BLaER1 (cell line): ENCODE measurements around the gene RIPK1.
A peak's percentile ranks its signal among the peaks of the same experiment; 100 is the strongest.
"Not testable (repeated sequence)": the region's sequence is repeated elsewhere in the genome, so short reads cannot be mapped to it uniquely, and the experiment has no call there.

Source experiments
- H3K27ac ChIP-seq: shearing (Covaris generic); formaldehyde crosslinking; 2 replicates; pipeline ENCODE4 v1.8.1; 2022
- H3K27me3 ChIP-seq: shearing (Covaris generic); formaldehyde crosslinking; 2 replicates; pipeline ENCODE4 v1.8.1; 2022
- H3K36me3 ChIP-seq: shearing (Covaris generic); formaldehyde crosslinking; 2 replicates; pipeline ENCODE4 v1.8.1; 2022
- H3K4me1 ChIP-seq: shearing (Covaris generic); formaldehyde crosslinking; 2 replicates; pipeline ENCODE4 v1.8.1; 2022
- H3K4me2 ChIP-seq: shearing (Covaris generic); formaldehyde crosslinking; 2 replicates; pipeline ENCODE4 v1.8.1; 2022
- H3K4me3 ChIP-seq: shearing (Covaris generic); formaldehyde crosslinking; 2 replicates; pipeline ENCODE4 v1.8.1; 2022
- H3K9ac ChIP-seq: shearing (Covaris generic); formaldehyde crosslinking; 2 replicates; pipeline ENCODE4 v1.8.1; 2022
- H3K9me3 ChIP-seq: shearing (Covaris generic); formaldehyde crosslinking; 2 replicates; pipeline ENCODE4 v1.8.1; 2022
- H4K20me1 ChIP-seq: shearing (Covaris generic); formaldehyde crosslinking; 2 replicates; pipeline ENCODE4 v1.8.1; 2022
- Cebpa-rat ChIP-seq: shearing (Covaris generic); IDR thresholded peaks from 2 replicates; pipeline ENCODE4 v1.8.1; 2022

RIPK1 gene

GRCh38 chr6:3061501-3061941, 6.8 kb upstream of the RIPK1 start:
- no peak overlapping the region for H3K4me3 ChIP-seq
- H3K4me2 ChIP-seq, result 0 out of 2 replicates have a peak overlapping the region, but pooled peaks have one; percentile 22

GRCh38 chr6:3063340-3063732, 5.0 kb upstream of the RIPK1 start:
- H3K9ac ChIP-seq, H3K27ac ChIP-seq: not testable (repeated sequence)

More at GRCh38 chr6:3061501-3061941, 6.8 kb upstream of the RIPK1 start:
- Histone ChIP-seq H3K27me3 (no peaks in the 10 kb centered on the region), H3K4me1 (peaks cover 40% of the 10 kb centered on the region), H3K9ac (no peak overlapping the region), H3K9me3 (no peaks in the 10 kb centered on the region), H3K27ac (no peak overlapping the region), H3K36me3 (no peaks in the 10 kb centered on the region), H4K20me1 (no peaks in the 10 kb centered on the region; the same call in 1 of the 2 replicates)
- TF ChIP-seq Cebpa-rat, result no peak

GRCh38 chr6:3063733-3064700, 4.3 kb upstream of the RIPK1 start:
- Histone ChIP-seq H3K9ac (peak overlapping the region; percentile 79), H3K4me1 (peaks cover 54% of the 10 kb centered on the region), H3K4me3 (peak overlapping the region; percentile 80), H4K20me1 (no peaks in the 10 kb centered on the region; the same call in 1 of the 2 replicates), H3K27me3 (no peaks in the 10 kb centered on the region), H3K36me3 (no peaks in the 10 kb centered on the region), H3K4me2 (peak overlapping the region; percentile 97), H3K27ac (peak overlapping the region; percentile 65), H3K9me3 (no peaks in the 10 kb centered on the region)
- no peak for TF ChIP-seq Cebpa-rat

More at GRCh38 chr6:3063340-3063732, 5.0 kb upstream of the RIPK1 start:
- H3K4me3 ChIP-seq, result peak overlapping the region; percentile 80
- H4K20me1 ChIP-seq, H3K9me3 ChIP-seq, H3K36me3 ChIP-seq, H3K27me3 ChIP-seq: not testable (repeated sequence)
- peaks cover 54% of the 10 kb centered on the region for H3K4me1 ChIP-seq
- peak overlapping the region; percentile 97 for H3K4me2 ChIP-seq

- Histone ChIP-seq H3K36me3 (peaks cover 9% of the 10 kb centered on the region; the same call in 1 of the 2 replicates), H3K27ac (no peak overlapping the region), H3K4me2 (no peak overlapping the region), H4K20me1 (peaks cover 33% of the 10 kb centered on the region; the same call in 1 of the 2 replicates), H3K9me3 (no peaks in the 10 kb centered on the region), H3K27me3 (no peaks in the 10 kb centered on the region), H3K9ac (no peak overlapping the region), H3K4me1 (peaks cover 66% of the 10 kb centered on the region), H3K4me3 (no peak overlapping the region)
- TF ChIP-seq Cebpa-rat, result no peak
Observed at GRCh38 chr6:3071568-3071967, 3.3 kb downstream of the RIPK1 start.

DNA sequence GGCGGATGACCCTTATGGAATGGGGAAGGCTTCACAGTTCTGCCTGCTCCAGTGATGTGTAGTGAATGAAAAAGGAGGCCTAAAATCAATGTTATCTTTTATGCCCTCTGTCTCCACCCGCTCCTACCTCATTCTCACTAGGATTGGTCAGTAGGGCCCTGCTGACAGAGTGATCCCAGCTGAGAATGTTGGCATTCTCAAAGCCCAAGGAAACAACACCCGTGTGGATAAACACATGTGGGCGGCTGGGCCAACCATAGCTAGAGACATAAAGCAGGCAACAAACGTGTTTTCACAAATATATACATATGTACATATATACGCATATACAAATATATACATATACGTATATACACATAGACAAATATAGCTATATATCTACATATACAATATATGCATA, 4.5 kb downstream of the RIPK1 start:
- no peak for TF ChIP-seq Cebpa-rat
- H3K27ac ChIP-seq, result no peak overlapping the region
- no peak overlapping the region for H3K4me3 ChIP-seq
- peaks cover 33% of the 10 kb centered on the region; the same call in 1 of the 2 replicates for H4K20me1 ChIP-seq
- H3K9me3 ChIP-seq, result peaks cover 4% of the 10 kb centered on the region; the same call in 1 of the 2 replicates
- peaks cover 22% of the 10 kb centered on the region for H3K36me3 ChIP-seq
- no peak overlapping the region for H3K9ac ChIP-seq
- peaks cover 54% of the 10 kb centered on the region for H3K4me1 ChIP-seq
- no peaks in the 10 kb centered on the region for H3K27me3 ChIP-seq
- no peak overlapping the region for H3K4me2 ChIP-seq

GRCh38 chr6:3073382-3073781, 5.1 kb downstream of the RIPK1 start:
- peaks cover 27% of the 10 kb centered on the region for H3K36me3 ChIP-seq
- no peak for TF ChIP-seq Cebpa-rat
- H3K4me3 ChIP-seq, result no peak overlapping the region
- no peak overlapping the region for H3K27ac ChIP-seq
- peaks cover 56% of the 10 kb centered on the region for H3K4me1 ChIP-seq
- H3K4me2 ChIP-seq, result peak overlapping the region; percentile 69
- no peak overlapping the region for H3K9ac ChIP-seq
- peaks cover 33% of the 10 kb centered on the region; the same call in 1 of the 2 replicates for H4K20me1 ChIP-seq
- H3K9me3 ChIP-seq, result peaks cover 9% of the 10 kb centered on the region; the same call in 1 of the 2 replicates
- H3K27me3 ChIP-seq, result no peaks in the 10 kb centered on the region

- no peak overlapping the region for H3K27ac ChIP-seq
Observed at GRCh38 chr6:3075772-3076113, 7.4 kb downstream of the RIPK1 start.

GRCh38 chr6:3076320-3076719, 8.0 kb downstream of the RIPK1 start:
- Histone ChIP-seq H3K4me3 (no peak overlapping the region), H4K20me1 (peaks cover 33% of the 10 kb centered on the region; the same call in 1 of the 2 replicates), H3K36me3 (peaks cover 54% of the 10 kb centered on the region), H3K4me2 (no peak overlapping the region), H3K27ac (no peak overlapping the region), H3K9me3 (peaks cover 9% of the 10 kb centered on the region; the same call in 1 of the 2 replicates), H3K27me3 (no peaks in the 10 kb centered on the region), H3K9ac (no peak overlapping the region), H3K4me1 (peaks cover 45% of the 10 kb centered on the region)
- TF ChIP-seq Cebpa-rat, result no peak

More at GRCh38 chr6:3075772-3076113, 7.4 kb downstream of the RIPK1 start:
- Histone ChIP-seq H3K27me3 (no peaks in the 10 kb centered on the region), H3K9ac (no peak overlapping the region), H3K9me3 (peaks cover 9% of the 10 kb centered on the region; the same call in 1 of the 2 replicates), H3K4me1 (peaks cover 51% of the 10 kb centered on the region), H4K20me1 (peaks cover 33% of the 10 kb centered on the region; the same call in 1 of the 2 replicates), H3K36me3 (peaks cover 48% of the 10 kb centered on the region), H3K4me3 (no peak overlapping the region), H3K4me2 (peak overlapping the region; percentile 69)
- no peak for TF ChIP-seq Cebpa-rat

DNA sequence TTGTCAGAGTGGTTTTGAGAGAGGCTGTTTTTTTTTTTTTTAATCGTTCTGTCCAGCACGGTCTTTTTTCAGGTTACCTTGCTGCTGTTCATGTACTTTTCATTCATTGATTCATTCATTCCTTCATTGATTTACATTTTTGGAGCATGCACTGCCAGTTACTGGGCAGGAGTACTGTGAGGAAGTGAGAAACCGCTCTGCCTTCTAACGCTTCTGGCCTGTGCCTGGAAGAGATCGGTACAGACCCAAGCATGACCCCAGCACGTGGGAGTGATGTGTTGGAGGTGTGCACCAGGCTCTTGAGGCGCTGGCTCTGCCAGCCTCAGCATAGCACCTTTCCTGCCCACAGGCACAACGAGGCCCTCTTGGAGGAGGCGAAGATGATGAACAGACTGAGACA, 9.1 kb downstream of the RIPK1 start:
- no peaks in the 10 kb centered on the region for H3K27me3 ChIP-seq
- peaks cover 65% of the 10 kb centered on the region for H3K36me3 ChIP-seq
- no peak overlapping the region for H3K9ac ChIP-seq
- peaks cover 32% of the 10 kb centered on the region; the same call in 1 of the 2 replicates for H4K20me1 ChIP-seq
- peaks cover 45% of the 10 kb centered on the region for H3K4me1 ChIP-seq
- H3K4me3 ChIP-seq, result no peak overlapping the region
- no peak overlapping the region for H3K27ac ChIP-seq
- TF ChIP-seq Cebpa-rat, result no peak
- no peak overlapping the region for H3K4me2 ChIP-seq
- peaks cover 9% of the 10 kb centered on the region; the same call in 1 of the 2 replicates for H3K9me3 ChIP-seq

GRCh38 chr6:3078952-3079351, 10.7 kb downstream of the RIPK1 start:
- not testable (repeated sequence) for H3K27ac ChIP-seq

More at GRCh38 chr6:3078952-3079351, 10.7 kb downstream of the RIPK1 start:
- H3K4me1 ChIP-seq, result peaks cover 37% of the 10 kb centered on the region
- not testable (repeated sequence) for H3K27me3 ChIP-seq, H3K4me3 ChIP-seq, H3K9ac ChIP-seq, H3K9me3 ChIP-seq
- peaks cover 75% of the 10 kb centered on the region for H3K36me3 ChIP-seq
- peak overlapping the region; percentile 21; the same call in 1 of the 2 replicates for H3K4me2 ChIP-seq
- peaks cover 22% of the 10 kb centered on the region; the same call in 1 of the 2 replicates for H4K20me1 ChIP-seq
- 0 out of 2 replicates have a peak, but pooled peaks have one; percentile 15 for TF ChIP-seq Cebpa-rat
